ENCODE data around the gene PCYOX1L.

Gene PCYOX1L

GRCh38 chr5:149408252-149409099, 50.6 kb downstream of the PCYOX1L start:
- Mint-ChIP-seq H3K27me3 (ENCODE audit: low read depth, poor library complexity) (no peaks in the 10 kb centered on the region), H3K36me3 (ENCODE audit: low read depth) (no peaks in the 10 kb centered on the region), H3K4me3 (peak overlapping the region; percentile 63), H3K4me1 (peaks cover 90% of the 10 kb centered on the region), H3K9me3 (no peaks in the 10 kb centered on the region), H3K27ac (peak overlapping the region; percentile 98)
- no peak for DNase-seq
- no peak for TF ChIP-seq CTCF (IDR thresholded peaks at IDR 0.05)

GRCh38 chr5:149409268-149409948, 51.6 kb downstream of the PCYOX1L start:
- no peaks in the 10 kb centered on the region for H3K9me3 Mint-ChIP-seq
- H3K4me3 Mint-ChIP-seq: peak overlapping the region; percentile 54
- no peak for TF ChIP-seq CTCF (IDR thresholded peaks at IDR 0.05)
- H3K4me1 Mint-ChIP-seq: peaks cover 88% of the 10 kb centered on the region
- H3K27ac Mint-ChIP-seq: peak overlapping the region; percentile 96
- no peaks in the 10 kb centered on the region for H3K36me3 Mint-ChIP-seq (ENCODE audit: low read depth)
- H3K27me3 Mint-ChIP-seq (ENCODE audit: low read depth, poor library complexity): no peaks in the 10 kb centered on the region
- no peak for DNase-seq

- Mint-ChIP-seq H3K9me3 (no peaks in the 10 kb centered on the region), H3K4me3 (peak overlapping the region; percentile 54), H3K4me1 (peaks cover 88% of the 10 kb centered on the region), H3K27ac (peak overlapping the region; percentile 96), H3K36me3 (ENCODE audit: low read depth) (no peaks in the 10 kb centered on the region), H3K27me3 (ENCODE audit: low read depth, poor library complexity) (no peaks in the 10 kb centered on the region)
- DNase-seq: no peak
- TF ChIP-seq CTCF (IDR thresholded peaks at IDR 0.05): no peak
Measured at GRCh38 chr5:149410071-149410470, 52.2 kb downstream of the PCYOX1L start.

GRCh38 chr5:149410721-149411432, 53.0 kb downstream of the PCYOX1L start:
- Mint-ChIP-seq H3K27ac (no peak overlapping the region), H3K9me3 (no peaks in the 10 kb centered on the region), H3K4me1 (peaks cover 84% of the 10 kb centered on the region), H3K36me3 (ENCODE audit: low read depth) (no peaks in the 10 kb centered on the region), H3K27me3 (ENCODE audit: low read depth, poor library complexity) (no peaks in the 10 kb centered on the region), H3K4me3 (no peak overlapping the region)
- no peak for TF ChIP-seq CTCF (IDR thresholded peaks at IDR 0.05)
- DNase-seq: no peak

GRCh38 chr5:149411738-149412519, 54.1 kb downstream of the PCYOX1L start:
- Mint-ChIP-seq H3K36me3 (ENCODE audit: low read depth) (no peaks in the 10 kb centered on the region), H3K27me3 (ENCODE audit: low read depth, poor library complexity) (no peaks in the 10 kb centered on the region), H3K4me1 (peaks cover 84% of the 10 kb centered on the region), H3K4me3 (no peak overlapping the region), H3K27ac (no peak overlapping the region), H3K9me3 (no peaks in the 10 kb centered on the region)
- no peak for TF ChIP-seq CTCF (IDR thresholded peaks at IDR 0.05)
- DNase-seq: no peak
